CD14-positive monocyte (primary cell): ENCODE measurements around the gene TMEM117. TPM values are rescaled to one million over a fixed set of nuclear protein-coding genes. Genes with fewer than 3 reads are reported as not detected.

Experiments
- DNase-seq, 3 donors: peaks; one replicate each; pipeline ENCODE4 v3.0.0-alpha.2; 2011 to 2022
- H2AFZ ChIP-seq: 2 replicates; pipeline ENCODE4 v1.6.0; 2012; ENCODE audit warnings: mild to moderate bottlenecking, low read depth, low read length, inconsistent platforms; ENCODE audit not compliant: insufficient read depth, poor library complexity, severe bottlenecking
- H3K27ac ChIP-seq, 2 donors: 1 replicate in 1 of 2; 2 replicates in 1 of 2; pipeline ENCODE4 v1.5.1; 2012 to 2013; ENCODE audit warnings: low read length in 2 of 2, control low read depth in 1 of 2, inconsistent platforms in 1 of 2, low read depth in 1 of 2, mild to moderate bottlenecking in 1 of 2
- H3K27me3 ChIP-seq, 2 donors: one replicate each; pipeline versions ENCODE4 v1.6.0 to v1.6.1; 2011 to 2013; ENCODE audit warnings: low read length in 2 of 2; ENCODE audit not compliant: control insufficient read depth in 2 of 2, insufficient read depth in 2 of 2
- H3K36me3 ChIP-seq, 2 donors: replicated peaks in 1 of 2; 1 replicate in 1 of 2; 2 replicates in 1 of 2; pipeline versions ENCODE4 v1.5.1 to v1.6.1; 2012 to 2013; ENCODE audit warnings: low read length in 2 of 2, control low read depth in 1 of 2, inconsistent platforms in 1 of 2, mild to moderate bottlenecking in 1 of 2; ENCODE audit not compliant: insufficient read depth in 2 of 2, control insufficient read depth in 1 of 2
- H3K4me1 ChIP-seq, 2 donors: 1 replicate in 1 of 2; 2 replicates in 1 of 2; pipeline versions ENCODE4 v1.5.1 to v1.6.1; 2012 to 2013; ENCODE audit warnings: low read length in 2 of 2, control low read depth in 1 of 2, inconsistent platforms in 1 of 2, mild to moderate bottlenecking in 1 of 2, moderate library complexity in 1 of 2; ENCODE audit not compliant: insufficient read depth in 2 of 2, control insufficient read depth in 1 of 2
- H3K4me2 ChIP-seq: replicated peaks from 2 replicates; pipeline ENCODE3; 2012; ENCODE audit warnings: low read length, moderate library complexity, mild to moderate bottlenecking; ENCODE audit not compliant: poor library complexity, severe bottlenecking; ENCODE audit errors: extremely low read depth
- H3K4me3 ChIP-seq, 3 experiments: fragments of 200-600 bp in 1 of 3; sonication (generic) in 1 of 3; replicated peaks in 1 of 3; 1 replicate in 2 of 3; 2 replicates in 1 of 3; pipeline ENCODE4 v1.5.1; 2011 to 2013; ENCODE audit warnings: low read length in 3 of 3, mild to moderate bottlenecking in 3 of 3, control low read depth in 2 of 3, low read depth in 2 of 3, inconsistent platforms in 1 of 3, moderate library complexity in 1 of 3
- H3K79me2 ChIP-seq: 2 replicates; pipeline ENCODE4 v1.6.0; 2012; ENCODE audit warnings: mild to moderate bottlenecking, control low read depth, inconsistent platforms, low read length, moderate library complexity; ENCODE audit not compliant: insufficient read depth
- H3K9ac ChIP-seq: 2 replicates; pipeline ENCODE4 v1.6.0; 2017; ENCODE audit warnings: low read length, mild to moderate bottlenecking; ENCODE audit not compliant: insufficient read depth, poor library complexity, severe bottlenecking
- H3K9me3 ChIP-seq, 2 donors: replicated peaks in 1 of 2; 1 replicate in 1 of 2; 2 replicates in 1 of 2; pipeline versions ENCODE4 v1.5.1 to v1.6.1; 2012 to 2013; ENCODE audit warnings: low read length in 2 of 2, control low read depth in 1 of 2; ENCODE audit not compliant: control insufficient read depth in 1 of 2, insufficient read depth in 1 of 2
- H4K20me1 ChIP-seq: 2 replicates; pipeline ENCODE4 v1.6.0; 2012; ENCODE audit warnings: mild to moderate bottlenecking, low read length, control low read depth, moderate library complexity; ENCODE audit not compliant: insufficient read depth
- H3K27ac Mint-ChIP-seq, 7 donors: one replicate each; pipeline ENCODE4 v1.8.0; 2020; ENCODE audit warnings: mild to moderate bottlenecking in 7 of 7, mixed read lengths in 7 of 7, moderate library complexity in 6 of 7, inconsistent platforms in 2 of 7
- H3K27me3 Mint-ChIP-seq, 3 donors: one replicate each; pipeline ENCODE4 v1.8.0; 2021 to 2022; ENCODE audit warnings: low read depth in 3 of 3, mild to moderate bottlenecking in 3 of 3, mixed read lengths in 3 of 3, moderate library complexity in 3 of 3, inconsistent platforms in 1 of 3
- H3K36me3 Mint-ChIP-seq, 2 donors: one replicate each; pipeline ENCODE4 v1.8.0; 2020; ENCODE audit warnings: mixed read lengths in 2 of 2, inconsistent platforms in 1 of 2, mild to moderate bottlenecking in 1 of 2
- H3K4me1 Mint-ChIP-seq: one replicate; pipeline ENCODE4 v1.8.0; 2020; ENCODE audit warnings: mild to moderate bottlenecking, mixed read lengths
- H3K4me3 Mint-ChIP-seq, 2 donors: one replicate each; pipeline ENCODE4 v1.8.0; 2020; ENCODE audit warnings: mild to moderate bottlenecking in 2 of 2, mixed read lengths in 2 of 2, moderate library complexity in 1 of 2
- H3K9me3 Mint-ChIP-seq, 7 donors: one replicate each; pipeline ENCODE4 v1.8.0; 2020 to 2022; ENCODE audit warnings: mixed read lengths in 7 of 7, mild to moderate bottlenecking in 6 of 7, moderate library complexity in 6 of 7, inconsistent platforms in 2 of 7
- WGBS: methylation state at CpG from one replicate; pipeline ENCODE4 v1.1.5; 2013; ENCODE audit warnings: missing lambda C conversion rate; ENCODE audit not compliant: insufficient coverage; 5-methylcytosine and 5-hydroxymethylcytosine counted together
- intact Hi-C, 2 donors: fragments of 100-400 bp; cut with micrococcal nuclease; formaldehyde crosslinking; loops; one replicate each; pipeline versions ENCODE4 v1.15.0 to v1.15.1; 2023
- polyA plus RNA-seq, 3 donors: library from polyadenylated mRNA; depleted of rRNA in 1 of 3; unstranded in 2 of 3; stranded (reverse) in 1 of 3; fragments of 300-500 nt in 2 of 3; fragments of >200 nt in 1 of 3; fragmentation: Illumina TruSeq in 2 of 3; gene quantifications; 1 replicate in 2 of 3; 2 replicates in 1 of 3; pipeline ENCODE4 v1.2.3, GENCODE V29; 2012 to 2021
- TF ChIP-seq, protein P1 (sequence below): fragments of 200-600 bp; IDR thresholded peaks from one replicate; pipeline ENCODE4 v1.8.0; 2022; ENCODE audit warnings: antibody characterized with exemption, mild to moderate bottlenecking

TMEM117 gene
- polyA plus RNA-seq, 3 donors: 0.11 to 0.42 TPM; not detected in 1

DNA sequence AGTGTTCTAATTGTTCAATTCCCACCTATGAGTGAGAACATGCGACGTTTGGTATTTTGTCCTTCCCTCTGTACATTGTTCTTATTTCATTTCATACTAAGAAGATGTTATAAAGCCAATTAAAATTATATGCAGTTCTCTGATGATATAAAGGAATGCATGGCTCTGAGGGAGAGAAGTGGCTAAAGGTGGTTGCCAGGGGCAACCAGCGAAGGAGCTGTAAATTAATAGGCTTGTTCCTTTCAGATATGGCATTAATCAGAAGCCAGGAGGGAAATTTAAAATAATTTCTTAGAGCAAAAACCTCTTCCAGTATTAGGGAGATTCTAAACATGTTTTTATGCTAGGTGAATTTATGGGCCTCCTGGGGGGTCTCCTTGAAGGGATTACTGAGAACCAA lies 227.8 kb downstream of the TMEM117 start:
- TF ChIP-seq, protein P1, sequence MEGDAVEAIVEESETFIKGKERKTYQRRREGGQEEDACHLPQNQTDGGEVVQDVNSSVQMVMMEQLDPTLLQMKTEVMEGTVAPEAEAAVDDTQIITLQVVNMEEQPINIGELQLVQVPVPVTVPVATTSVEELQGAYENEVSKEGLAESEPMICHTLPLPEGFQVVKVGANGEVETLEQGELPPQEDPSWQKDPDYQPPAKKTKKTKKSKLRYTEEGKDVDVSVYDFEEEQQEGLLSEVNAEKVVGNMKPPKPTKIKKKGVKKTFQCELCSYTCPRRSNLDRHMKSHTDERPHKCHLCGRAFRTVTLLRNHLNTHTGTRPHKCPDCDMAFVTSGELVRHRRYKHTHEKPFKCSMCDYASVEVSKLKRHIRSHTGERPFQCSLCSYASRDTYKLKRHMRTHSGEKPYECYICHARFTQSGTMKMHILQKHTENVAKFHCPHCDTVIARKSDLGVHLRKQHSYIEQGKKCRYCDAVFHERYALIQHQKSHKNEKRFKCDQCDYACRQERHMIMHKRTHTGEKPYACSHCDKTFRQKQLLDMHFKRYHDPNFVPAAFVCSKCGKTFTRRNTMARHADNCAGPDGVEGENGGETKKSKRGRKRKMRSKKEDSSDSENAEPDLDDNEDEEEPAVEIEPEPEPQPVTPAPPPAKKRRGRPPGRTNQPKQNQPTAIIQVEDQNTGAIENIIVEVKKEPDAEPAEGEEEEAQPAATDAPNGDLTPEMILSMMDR: no peak
- H3K9me3 Mint-ChIP-seq: peaks cover 0 to 3% (median 2%) of the 10 kb centered on the region in 7 donors

DNA sequence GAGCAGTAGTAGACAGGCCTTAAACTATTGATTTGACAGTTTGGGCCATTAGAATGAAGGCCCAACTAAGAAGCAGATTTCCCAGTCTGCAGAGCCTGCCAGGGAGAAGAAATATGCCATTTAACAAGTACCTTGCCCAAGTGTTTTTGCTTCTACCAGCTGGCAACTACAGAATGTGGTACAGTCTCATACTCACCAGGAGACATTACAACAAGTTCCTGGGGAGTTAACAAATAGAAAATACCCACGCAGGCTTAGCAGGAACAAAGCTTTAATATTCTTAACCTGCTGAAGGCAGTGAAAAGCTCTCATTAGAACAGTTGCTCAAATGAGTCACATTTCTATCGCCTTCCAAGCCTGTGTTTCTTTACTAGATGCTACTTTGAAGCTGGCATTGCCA lies 241.0 kb downstream of the TMEM117 start:
- intact Hi-C loops: no loop called here
- DNase-seq: no peak
- Histone ChIP-seq H2AFZ (no peak overlapping the region), H3K27me3 (no peaks in the 10 kb centered on the region), H3K36me3 (no peaks in the 10 kb centered on the region), H3K79me2 (no peaks in the 10 kb centered on the region), H3K4me1 (no peaks in the 10 kb centered on the region), H3K9ac (no peak overlapping the region), H3K27ac (no peak overlapping the region), H3K4me2 (no peak overlapping the region), H4K20me1 (no peaks in the 10 kb centered on the region), H3K9me3 (peaks cover 0 to 4% of the 10 kb centered on the region in 2 donors), H3K4me3 (no peak overlapping the region)
- Mint-ChIP-seq H3K4me3 (no peak overlapping the region), H3K9me3 (peaks cover 0 to 9% (median 2%) of the 10 kb centered on the region in 7 donors), H3K36me3 (no peaks in the 10 kb centered on the region), H3K27me3 (no peaks in the 10 kb centered on the region), H3K4me1 (no peaks in the 10 kb centered on the region), H3K27ac (no peak overlapping the region)
- TF ChIP-seq, protein P1: no peak
- 80% methylated on average over 2 of the region's 2 CpGs for WGBS

More for the DNA sequence above, 227.8 kb downstream of the TMEM117 start:
- no peak overlapping the region for H3K9ac ChIP-seq
- Mint-ChIP-seq H3K36me3 (no peaks in the 10 kb centered on the region), H3K27me3 (no peaks in the 10 kb centered on the region), H3K27ac (no peak overlapping the region), H3K4me1 (no peaks in the 10 kb centered on the region), H3K4me3 (no peak overlapping the region)
- no peak overlapping the region for H3K4me2 ChIP-seq
- no peak overlapping the region for H3K27ac ChIP-seq
- H3K9me3 ChIP-seq: peaks cover 0 to 2% of the 10 kb centered on the region in 2 donors
- H2AFZ ChIP-seq: no peak overlapping the region
- H3K79me2 ChIP-seq: no peaks in the 10 kb centered on the region
- DNase-seq: no peak
- H3K36me3 ChIP-seq: no peaks in the 10 kb centered on the region
- intact Hi-C loops: no loop called here
- no peak overlapping the region for H3K4me3 ChIP-seq
- H4K20me1 ChIP-seq: no peaks in the 10 kb centered on the region
- H3K4me1 ChIP-seq: no peaks in the 10 kb centered on the region
- H3K27me3 ChIP-seq: no peaks in the 10 kb centered on the region
- no CpG with 5 or more reads among the region's 3 CpGs for WGBS
